Occipital lobe (tissue), 3 donors: ENCODE results near the gene AIP. TPM values are rescaled to one million over a fixed set of nuclear protein-coding genes. Genes with fewer than 3 reads are reported as not detected.

Source experiments
- DNase-seq: peaks from one replicate; lab custom pipeline; 2025; lab: John Stamatoyannopoulos, UW
- small RNA-seq: library from RNA; depleted of rRNA; stranded (forward); fragments of <200 nt; gene quantifications from one replicate; pipeline ENCODE3, GENCODE V24; 2014
- total RNA-seq: library from RNA; depleted of rRNA; stranded (reverse); fragments of >200 nt; gene quantifications from one replicate; pipeline ENCODE4 v1.2.3, GENCODE V29; 2014

AIP gene
- total RNA-seq, 1 donor from 2014 or later: 66.8 TPM

DNA sequence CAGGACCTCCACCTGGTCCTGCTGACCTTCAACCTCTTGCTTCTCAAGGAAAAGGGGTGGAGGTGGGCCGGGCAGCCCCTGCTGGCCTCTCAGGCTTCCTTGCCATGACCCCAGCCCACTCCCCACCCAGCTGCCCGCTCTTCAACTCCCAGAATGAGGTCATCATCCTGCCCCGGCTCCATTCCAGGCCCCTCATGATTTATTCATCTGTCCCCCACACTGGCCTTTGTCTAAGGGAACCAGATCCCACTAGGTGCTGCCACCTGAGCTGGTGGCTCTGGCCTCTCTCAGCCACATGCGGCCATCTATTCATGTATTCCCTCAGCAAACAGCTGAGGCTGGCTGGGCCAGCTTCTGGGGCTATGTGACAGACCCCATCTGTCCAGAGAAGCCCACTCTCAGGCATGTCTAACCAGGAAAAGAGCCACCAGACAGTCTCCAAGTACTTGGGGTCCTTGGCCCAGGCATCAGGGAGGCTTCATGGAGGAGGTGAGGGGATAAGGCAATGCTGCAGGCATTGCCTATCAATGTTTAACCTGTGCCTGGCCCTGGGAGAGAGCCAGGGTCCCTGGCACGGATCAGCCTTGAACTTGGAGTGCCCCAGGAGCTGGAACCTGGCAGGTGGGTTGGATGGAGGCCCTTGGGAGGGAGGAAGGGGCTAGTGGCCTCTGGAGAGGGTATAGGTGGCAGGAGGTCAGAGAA is 42.6 kb downstream of the AIP start:
- DNase-seq: no peak

- DNase-seq: no peak
Observed at GRCh38 chr11:67528376-67528775, 45.5 kb downstream of the AIP start.

GRCh38 chr11:67530282-67530592 is 47.4 kb downstream of the AIP start:
- DNase-seq: no peak

GRCh38 chr11:67532889-67533288 is 50.1 kb downstream of the AIP start:
- no peak for DNase-seq

- no peak for DNase-seq
Observed at GRCh38 chr11:67534070-67534679, 51.3 kb downstream of the AIP start.

- DNase-seq: no peak
Observed at GRCh38 chr11:67535561-67535960, 52.7 kb downstream of the AIP start.

DNA sequence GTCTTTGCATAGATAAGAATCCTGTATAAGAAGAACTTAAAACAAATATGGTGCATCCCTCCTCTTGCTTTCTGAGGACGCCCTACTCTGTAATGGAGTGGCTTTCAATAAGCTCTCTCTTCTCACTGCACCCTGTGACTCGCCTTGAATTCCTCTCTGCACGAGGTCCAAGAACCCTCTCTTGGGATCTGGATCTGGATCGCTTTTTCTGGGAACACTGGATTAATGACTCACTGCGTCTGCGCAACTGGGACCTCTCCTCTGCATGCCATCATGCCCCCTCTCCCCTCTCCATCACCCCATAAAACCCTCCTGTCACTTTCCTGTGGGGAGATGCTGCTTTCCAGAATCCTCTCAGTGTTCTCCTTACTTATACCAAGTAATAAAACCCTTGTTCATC is 55.5 kb downstream of the AIP start:
- no peak for DNase-seq

DNA sequence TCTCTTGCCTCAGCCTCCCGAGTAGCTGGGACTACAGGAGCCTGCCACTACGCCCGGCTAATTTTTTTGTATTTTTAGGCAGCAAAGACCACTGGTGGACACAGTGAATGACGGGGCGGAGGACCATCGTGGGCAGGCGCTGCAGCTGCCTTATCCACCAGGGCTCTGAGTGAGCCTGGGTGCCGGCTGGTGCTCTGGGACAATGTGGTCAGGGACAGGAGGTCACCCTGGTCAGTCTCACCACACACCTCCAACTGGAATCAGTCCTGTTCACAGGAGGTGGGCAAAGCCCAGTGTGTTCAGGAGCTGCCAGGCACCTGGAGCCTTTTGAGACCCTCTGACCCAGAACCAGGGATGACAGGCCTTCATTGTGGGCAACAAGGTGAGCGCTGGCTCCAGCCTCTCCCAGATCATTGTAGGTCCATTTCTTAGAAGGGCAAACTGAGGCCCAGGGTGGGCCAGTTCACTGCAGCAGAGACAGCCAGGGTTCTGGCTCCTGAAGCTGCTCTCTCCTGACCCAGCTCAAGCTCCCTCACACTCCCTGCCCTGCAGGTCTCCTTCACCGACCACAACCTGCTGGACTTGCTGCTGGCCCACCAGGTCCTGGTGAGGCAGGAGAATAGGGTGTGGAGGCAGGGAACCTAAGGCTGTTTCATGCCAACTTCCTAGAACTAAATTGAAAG is 56.1 kb downstream of the AIP start:
- no peak for DNase-seq

GRCh38 chr11:67539550-67539949 is 56.7 kb downstream of the AIP start:
- no peak for DNase-seq

Small RNA genes within 50 kb of the gene (small RNA-seq; reads per million reads assigned to genes)
- not detected for gene MIR6752

Other genes starting within 250 kb of the AIP start
- 44.9 TPM for gene GRK2, start 216.6 kb upstream of the AIP start, total RNA-seq
- 49.4 TPM for gene ANKRD13D, start 193.7 kb upstream of the AIP start, total RNA-seq
- gene SSH3, start 179.5 kb upstream of the AIP start, total RNA-seq: 2.0 TPM
- 3.6 TPM for gene POLD4, start 129.5 kb upstream of the AIP start, total RNA-seq
- not detected for gene CLCF1, start 109.4 kb upstream of the AIP start, total RNA-seq
- 14.0 TPM for gene RAD9A, start 91.0 kb upstream of the AIP start, total RNA-seq
- gene PPP1CA, start 81.2 kb upstream of the AIP start, total RNA-seq: 53.5 TPM
- gene TBC1D10C, start 78.9 kb upstream of the AIP start, total RNA-seq: 0.16 TPM
- gene CARNS1, start 67.3 kb upstream of the AIP start, total RNA-seq: 0.16 TPM
- gene RPS6KB2, start 54.5 kb upstream of the AIP start, total RNA-seq: 13.1 TPM
- not detected for gene PTPRCAP, start 45.3 kb upstream of the AIP start, total RNA-seq
- gene CORO1B, start 39.5 kb upstream of the AIP start, total RNA-seq: 23.4 TPM
- not detected for gene GPR152, start 30.3 kb upstream of the AIP start, total RNA-seq
- gene CABP4, start 27.7 kb upstream of the AIP start, total RNA-seq: not detected
- gene TMEM134, start 13.8 kb upstream of the AIP start, total RNA-seq: 13.1 TPM
- 34.0 TPM for gene PITPNM1, start 22.3 kb downstream of the AIP start, total RNA-seq
- 4.7 TPM for gene CDK2AP2, start 25.1 kb downstream of the AIP start, total RNA-seq
- not detected for gene CABP2, start 40.4 kb downstream of the AIP start, total RNA-seq
- 200 TPM for gene GSTP1, start 100.8 kb downstream of the AIP start, total RNA-seq
- 129 TPM for gene NDUFV1, start 123.9 kb downstream of the AIP start, total RNA-seq
- gene NUDT8, start 146.9 kb downstream of the AIP start, total RNA-seq: 0.62 TPM
- gene TBX10, start 156.7 kb downstream of the AIP start, total RNA-seq: not detected
- 0.47 TPM for gene ACY3, start 167.7 kb downstream of the AIP start, total RNA-seq
- not detected for gene ALDH3B2, start 191.6 kb downstream of the AIP start, total RNA-seq